GM12891 (cell line): ENCODE results near the gene DMAC2L.
"Not testable (repeated sequence)": the region's sequence is repeated elsewhere in the genome, so short reads cannot be mapped to it uniquely, and the experiment has no call there.

Experiments
- DNase-seq: peaks from one replicate; pipeline ENCODE4 v3.0.0; 2011; ENCODE audit warnings: low spot score; ENCODE audit not compliant: insufficient read length
- FAIRE-seq: peaks from 2 replicates; lab custom pipeline; 2011; peaks lifted over from hg19 to GRCh38; lab: Jason Lieb, UNC
- PAX5 ChIP-seq: IDR thresholded peaks from 2 replicates; pipeline ENCODE4 v1.6.1; 2011; ENCODE audit warnings: low read length, moderate library complexity, mild to moderate bottlenecking; ENCODE audit not compliant: insufficient read depth, severe bottlenecking
- POLR2A ChIP-seq: IDR thresholded peaks from 2 replicates; pipeline ENCODE4 v1.6.1; 2011; ENCODE audit warnings: low read depth, low read length, control low read depth
- POLR2AphosphoS5 ChIP-seq: IDR thresholded peaks from 2 replicates; pipeline ENCODE4 v1.6.1; 2011; ENCODE audit warnings: low read depth, low read length, control low read depth
- POU2F2 ChIP-seq: IDR thresholded peaks from 2 replicates; pipeline ENCODE4 v1.6.1; 2011; ENCODE audit warnings: low read depth, mild to moderate bottlenecking, control low read depth, low read length, moderate library complexity
- SPI1 ChIP-seq: IDR thresholded peaks from 2 replicates; pipeline ENCODE4 v1.6.1; 2011; ENCODE audit warnings: low read depth, low read length, control low read depth
- TAF1 ChIP-seq: IDR thresholded peaks from 2 replicates; pipeline ENCODE4 v1.6.1; 2011; ENCODE audit warnings: low read depth, low read length, control low read depth

Gene DMAC2L

DNA sequence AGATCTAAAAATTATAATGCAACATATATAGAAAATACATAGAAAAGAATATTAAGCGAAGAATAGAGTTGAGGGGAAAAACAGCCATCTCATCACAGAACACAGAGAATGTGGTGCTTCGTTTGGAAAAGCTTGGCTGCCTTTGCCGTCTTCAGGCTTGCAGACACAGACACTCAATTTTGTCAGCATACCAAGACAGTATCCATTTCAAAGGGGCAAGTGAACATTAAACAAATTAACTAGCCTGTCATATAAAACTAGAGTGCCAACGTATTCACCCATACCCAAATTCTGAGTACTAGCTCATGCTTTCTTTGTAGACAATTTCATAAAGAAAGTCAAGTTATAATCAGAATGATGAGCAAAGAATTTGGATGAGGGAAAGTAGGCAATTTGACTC, 40.5 kb downstream of the DMAC2L start:
- DNase-seq: no peak
- no peak for TF ChIP-seq POLR2A
- no peak for TF ChIP-seq PAX5
- TF ChIP-seq POLR2AphosphoS5: no peak
- TF ChIP-seq SPI1: no peak
- TF ChIP-seq POU2F2: no peak
- no peak for TF ChIP-seq TAF1
- FAIRE-seq: no peak

DNA sequence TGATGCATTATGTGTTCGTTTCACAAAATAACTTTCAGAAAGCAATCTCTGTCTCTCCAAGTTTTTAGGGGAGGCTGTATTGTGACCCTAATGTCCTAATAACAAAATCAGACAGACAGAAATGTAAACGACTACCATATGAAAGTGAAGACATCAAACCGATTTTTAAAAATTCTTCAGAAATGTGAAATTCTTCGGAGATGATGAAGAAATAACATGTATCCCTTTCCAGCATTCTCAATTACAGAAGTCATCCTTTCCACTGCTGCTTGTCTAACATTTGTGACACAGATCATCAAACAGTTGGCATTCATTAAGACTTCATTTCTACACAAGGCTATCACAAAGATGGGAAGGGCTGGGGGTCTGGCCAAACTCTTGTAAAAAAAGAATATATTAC, 41.0 kb downstream of the DMAC2L start:
- FAIRE-seq (no peak), DNase-seq (no peak)
- TF ChIP-seq PAX5 (no peak), TAF1 (no peak), POLR2A (no peak), SPI1 (no peak), POU2F2 (no peak), POLR2AphosphoS5 (no peak)

DNA sequence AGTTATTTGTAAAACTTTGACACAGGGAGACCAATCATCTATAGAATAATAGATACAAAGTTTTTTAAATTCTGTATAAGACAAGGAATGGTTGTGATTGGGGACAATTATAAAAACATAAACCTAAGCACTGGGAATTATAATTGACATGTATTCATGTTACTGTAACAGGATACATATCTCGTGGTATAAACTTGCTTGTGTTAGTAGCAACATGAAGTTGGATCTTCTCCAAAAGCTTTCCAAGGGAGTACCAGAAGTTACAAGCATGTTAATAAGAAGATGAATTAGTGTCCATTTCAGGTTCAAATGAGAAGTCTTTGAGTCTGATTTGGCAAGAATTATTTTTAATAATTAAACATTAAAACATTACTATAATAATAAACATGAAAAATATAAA, 42.4 kb downstream of the DMAC2L start:
- FAIRE-seq (no peak), DNase-seq (no peak)
- TF ChIP-seq POU2F2: no peak
- TF ChIP-seq TAF1: no peak
- no peak for TF ChIP-seq POLR2A
- no peak for TF ChIP-seq PAX5
- TF ChIP-seq SPI1: no peak
- no peak for TF ChIP-seq POLR2AphosphoS5

DNA sequence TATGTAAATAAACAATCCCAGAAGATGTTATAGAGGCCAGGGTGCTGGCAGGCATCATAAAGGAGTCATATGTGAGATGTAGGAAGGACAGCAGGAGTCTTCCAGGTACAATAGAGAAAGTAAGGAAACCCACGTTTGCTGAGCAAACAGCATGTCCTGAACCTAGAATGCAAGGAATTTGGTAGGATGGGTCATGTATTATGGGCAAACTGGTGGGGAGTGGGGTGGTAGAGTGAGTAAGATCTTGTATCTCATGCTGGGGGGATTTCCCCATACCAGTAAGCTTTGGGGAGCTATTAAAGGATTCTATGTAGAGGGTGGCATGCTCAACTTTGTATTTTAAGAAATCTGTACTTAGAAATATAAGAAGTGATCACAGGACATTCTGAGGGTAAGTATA, 43.6 kb downstream of the DMAC2L start:
- no peak for DNase-seq
- FAIRE-seq: no peak
- TF ChIP-seq PAX5 (no peak), SPI1 (no peak), TAF1 (no peak), POU2F2 (no peak), POLR2AphosphoS5 (no peak), POLR2A (no peak)

DNA sequence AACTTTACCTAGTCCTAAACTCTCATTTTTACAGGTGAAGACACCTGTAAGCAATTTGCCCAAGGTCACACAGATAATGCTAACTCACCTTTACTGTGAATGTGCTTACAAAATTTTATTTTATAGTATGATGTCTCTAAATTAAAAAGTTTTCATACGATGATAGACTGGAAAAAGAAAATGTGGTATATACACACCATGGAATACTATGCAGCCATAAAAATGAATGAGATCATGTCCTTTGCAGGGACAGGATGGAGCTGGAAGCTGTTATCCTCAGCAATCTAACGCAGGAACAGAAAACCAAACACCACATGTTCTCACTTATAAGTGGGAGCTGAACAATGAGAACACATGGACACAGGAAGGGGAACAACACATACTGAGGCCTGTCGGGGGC, 44.2 kb downstream of the DMAC2L start:
- not testable (repeated sequence) for DNase-seq, FAIRE-seq

DNA sequence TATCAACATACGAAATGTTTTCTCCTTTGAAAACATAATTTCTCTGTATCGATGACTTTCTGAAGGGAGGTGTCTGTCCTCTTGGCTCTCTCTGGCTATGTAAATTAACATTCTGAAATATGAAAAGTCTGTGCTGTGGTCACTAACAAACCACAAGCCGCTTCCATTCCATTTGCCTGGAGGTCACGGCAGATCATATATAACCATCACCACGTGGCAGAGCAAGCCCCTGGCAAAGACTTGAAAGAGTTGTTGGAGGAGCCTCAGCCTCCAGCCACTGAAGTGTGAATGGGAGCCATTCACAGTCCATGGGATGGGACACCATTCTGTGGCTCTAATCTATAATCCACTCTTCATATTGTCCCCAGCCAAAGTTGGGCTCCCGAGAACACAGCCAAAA, 45.0 kb downstream of the DMAC2L start:
- DNase-seq (no peak), FAIRE-seq (no peak)
- TF ChIP-seq POLR2AphosphoS5 (no peak), POLR2A (no peak), PAX5 (no peak), TAF1 (no peak), SPI1 (no peak), POU2F2 (no peak)

DNA sequence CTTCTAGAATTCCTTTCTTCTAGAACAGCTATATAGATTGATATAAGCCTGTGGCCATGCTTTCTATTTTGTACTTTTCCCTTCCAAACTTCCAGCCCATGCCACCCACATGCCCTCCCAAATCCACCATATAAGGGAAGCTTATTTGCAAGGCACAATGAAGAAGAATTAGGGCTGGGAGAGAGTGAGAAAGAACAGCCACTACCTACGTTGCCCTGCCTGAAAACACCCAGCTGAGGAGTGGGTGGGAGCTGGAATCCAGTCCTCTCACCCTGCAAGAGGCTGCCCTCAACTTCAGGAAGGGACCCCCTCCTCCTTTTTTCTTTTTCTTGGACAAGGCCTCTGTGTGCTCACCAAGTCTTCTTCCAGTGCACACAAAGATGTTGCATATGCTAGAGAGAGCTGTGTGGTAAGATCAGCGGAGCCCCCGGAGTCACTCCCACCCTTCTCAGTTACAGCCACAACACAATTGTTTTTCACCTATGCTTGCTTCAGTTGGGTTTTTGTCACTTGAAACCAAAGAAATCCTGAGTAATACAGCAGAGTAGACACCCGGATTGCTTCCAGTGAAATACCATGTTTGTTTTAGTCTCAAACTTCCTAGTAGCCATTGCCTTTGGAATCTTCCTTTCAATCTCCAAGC, 45.8 kb downstream of the DMAC2L start:
- TF ChIP-seq POLR2AphosphoS5 (no peak), POU2F2 (no peak), POLR2A (no peak), SPI1 (no peak), TAF1 (no peak), PAX5 (no peak)
- FAIRE-seq: no peak
- DNase-seq: no peak

DNA sequence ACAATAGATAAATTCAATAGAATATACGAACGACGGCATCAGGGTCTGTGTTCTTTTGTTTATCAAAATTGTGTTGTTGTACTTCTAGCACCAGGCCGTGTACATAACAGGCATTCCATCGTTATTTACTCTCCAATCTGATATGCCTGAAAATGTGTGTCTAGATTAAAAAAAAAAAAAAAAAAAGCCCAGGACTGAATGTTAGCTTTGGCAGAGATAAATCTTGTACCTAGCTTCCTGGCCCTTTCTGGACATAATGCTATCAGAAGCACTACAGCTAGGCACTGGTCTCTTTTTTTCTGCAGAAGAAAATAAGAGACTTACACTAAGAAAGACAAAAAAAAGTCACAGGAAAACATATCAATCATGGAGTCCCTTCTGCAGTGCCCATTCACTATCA, 47.5 kb downstream of the DMAC2L start:
- TF ChIP-seq PAX5: no peak
- TF ChIP-seq POU2F2: no peak
- TF ChIP-seq POLR2AphosphoS5: no peak
- TF ChIP-seq TAF1: no peak
- TF ChIP-seq POLR2A: no peak
- TF ChIP-seq SPI1: no peak
- FAIRE-seq: no peak
- DNase-seq: no peak

DNA sequence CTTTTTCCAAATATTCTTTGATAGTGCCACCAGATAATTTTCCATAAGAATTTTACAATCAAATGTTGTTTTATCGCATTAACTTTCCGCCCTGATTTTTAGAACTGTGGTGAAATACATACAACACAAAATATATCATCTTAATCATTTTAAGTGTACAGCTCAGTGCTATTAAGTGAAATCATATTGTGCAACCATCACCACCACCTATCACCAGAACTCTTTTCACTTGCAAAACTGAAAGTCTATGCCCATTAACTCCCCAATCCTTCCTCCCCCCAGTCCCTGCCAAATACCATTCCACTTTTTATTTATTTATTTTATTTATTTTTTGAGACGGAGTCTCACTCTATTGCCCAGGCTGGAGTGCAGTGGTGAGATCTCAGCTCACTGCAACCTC, 48.0 kb downstream of the DMAC2L start:
- DNase-seq (no peak), FAIRE-seq (no peak)
- TF ChIP-seq POLR2A: no peak
- no peak for TF ChIP-seq PAX5
- TF ChIP-seq SPI1: no peak
- no peak for TF ChIP-seq POU2F2
- TF ChIP-seq POLR2AphosphoS5: no peak
- TF ChIP-seq TAF1: no peak

DNA sequence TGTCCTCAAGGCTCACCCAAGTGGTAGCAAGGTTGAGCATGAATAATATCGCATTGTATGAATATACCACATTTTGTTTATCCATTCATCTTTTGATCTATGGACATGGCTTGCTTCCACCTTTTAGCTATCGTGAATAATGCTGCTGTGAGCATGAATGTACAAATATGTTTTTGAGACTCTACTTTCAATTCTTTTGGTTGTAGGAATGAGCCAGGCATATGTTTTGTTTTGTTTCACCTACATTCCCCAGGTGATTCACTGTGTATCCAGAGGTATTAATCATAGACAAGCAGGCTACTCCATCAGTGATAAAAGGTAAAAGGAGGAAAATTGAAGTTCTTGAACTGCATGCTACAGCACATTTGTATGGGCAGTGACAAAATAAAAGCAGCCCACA, 48.7 kb downstream of the DMAC2L start:
- no peak for FAIRE-seq
- TF ChIP-seq POLR2AphosphoS5 (no peak), SPI1 (no peak), POU2F2 (no peak), TAF1 (no peak), POLR2A (no peak), PAX5 (no peak)
- DNase-seq: no peak

DNA sequence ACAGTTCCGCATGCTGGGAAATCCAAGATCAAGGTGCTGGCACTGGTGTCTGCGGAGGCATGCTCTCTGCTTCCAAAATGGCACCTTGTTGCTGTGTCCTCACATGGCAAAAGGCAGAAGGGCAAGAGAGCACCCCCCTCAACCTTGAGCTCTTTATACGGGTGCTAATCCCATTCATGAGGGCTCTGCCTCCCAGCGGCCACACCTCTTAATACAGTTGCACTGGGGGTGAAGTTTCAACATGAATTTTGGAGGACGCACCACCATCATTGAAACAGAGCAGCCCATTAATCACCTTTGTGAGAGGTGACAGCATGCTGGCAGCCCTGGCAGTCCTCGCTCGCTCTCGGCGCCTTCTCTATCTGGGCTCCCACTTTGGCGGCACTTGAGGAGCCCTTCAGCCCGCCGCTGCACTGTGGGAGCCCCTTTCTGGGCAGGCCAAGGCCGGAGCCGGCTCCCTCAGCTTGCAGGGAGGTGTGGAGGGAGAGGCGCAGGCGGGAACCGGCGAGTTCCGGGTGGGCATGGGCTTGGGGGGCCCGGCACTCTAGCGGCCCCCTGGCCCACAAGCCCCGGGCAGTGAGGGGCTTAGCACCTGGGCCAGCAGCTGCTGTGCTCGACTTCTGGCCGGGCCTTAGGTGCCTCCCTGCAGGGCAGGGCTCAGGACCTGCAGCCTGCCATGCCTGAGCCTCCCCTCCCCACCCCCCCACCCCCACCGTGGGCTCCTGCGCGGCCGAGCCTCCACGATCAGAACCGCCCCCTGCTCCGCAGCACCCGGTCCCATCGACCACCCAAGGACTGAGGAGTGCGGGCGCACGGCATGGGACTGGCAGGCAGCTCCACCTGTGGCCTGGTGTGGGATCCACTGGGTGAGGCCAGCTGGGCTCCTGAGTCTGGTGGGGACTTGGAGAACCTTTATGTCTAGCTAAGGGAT, 49.6 kb downstream of the DMAC2L start:
- DNase-seq, FAIRE-seq: not testable (repeated sequence)
